ENCODE data around the gene SMPD3. TPM values are rescaled to one million over a fixed set of nuclear protein-coding genes. Genes with fewer than 3 reads are reported as not detected.

Gene SMPD3
- total RNA-seq, 2 experiments from 2014 or later, result 0.89 to 1.1 TPM

DNA sequence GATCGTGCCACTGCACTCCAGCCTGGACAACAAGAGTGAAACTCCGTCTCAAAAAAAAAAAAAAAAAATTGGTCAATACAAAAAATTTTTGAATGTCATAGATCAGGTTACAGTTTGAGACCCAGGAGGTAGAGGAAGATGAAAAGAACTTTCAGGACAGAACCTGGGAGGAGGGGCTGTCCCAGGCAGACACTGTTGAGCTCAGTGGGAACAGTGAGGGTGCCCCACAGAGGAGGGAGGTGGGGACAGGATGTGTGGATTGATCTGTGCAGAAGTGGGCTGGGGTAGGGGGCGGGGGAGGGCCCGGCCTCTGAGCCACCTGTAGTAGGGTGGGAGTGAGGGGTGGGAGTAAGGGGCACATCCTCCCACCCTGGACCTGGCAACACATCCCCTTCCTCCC is 79.1 kb downstream of the SMPD3 start:
- peaks cover 61% of the 10 kb centered on the region for H3K4me1 ChIP-seq (ENCODE audit: insufficient read depth, low read length)
- Mint-ChIP-seq H3K27ac (no peak overlapping the region), H3K9me3 (no peaks in the 10 kb centered on the region), H3K36me3 (ENCODE audit: low read depth) (no peaks in the 10 kb centered on the region), H3K4me1 (ENCODE audit: low read depth) (peaks cover 58% of the 10 kb centered on the region), H3K27me3 (no peaks in the 10 kb centered on the region), H3K4me3 (peak overlapping the region; percentile 38)
- H3K9me3 ChIP-seq (ENCODE audit: control insufficient read depth in 1 of 2, insufficient read depth in 1 of 2, low read length in 2 of 2), result no peaks in the 10 kb centered on the region
- intact Hi-C loops (cut with DNase I, micrococcal nuclease), result loop anchor here in 1 of 2 experiments (5.0 kb wide), 1 partner anchor 43 kb away; no protein-coding TSS in a partner anchor
- no peak for DNase-seq
- H3K4me3 ChIP-seq (ENCODE audit: low read length), result no peak overlapping the region
- H3K27ac ChIP-seq (ENCODE audit: low read depth in 1 of 2, low read length in 2 of 2), result no peak overlapping the region
- POLR2A ChIA-PET, result interaction anchor here (1.1 kb wide), 1 partner anchor 14 kb away, joined by 3 read pairs; no protein-coding TSS in a partner anchor
- TF ChIP-seq, protein P1, sequence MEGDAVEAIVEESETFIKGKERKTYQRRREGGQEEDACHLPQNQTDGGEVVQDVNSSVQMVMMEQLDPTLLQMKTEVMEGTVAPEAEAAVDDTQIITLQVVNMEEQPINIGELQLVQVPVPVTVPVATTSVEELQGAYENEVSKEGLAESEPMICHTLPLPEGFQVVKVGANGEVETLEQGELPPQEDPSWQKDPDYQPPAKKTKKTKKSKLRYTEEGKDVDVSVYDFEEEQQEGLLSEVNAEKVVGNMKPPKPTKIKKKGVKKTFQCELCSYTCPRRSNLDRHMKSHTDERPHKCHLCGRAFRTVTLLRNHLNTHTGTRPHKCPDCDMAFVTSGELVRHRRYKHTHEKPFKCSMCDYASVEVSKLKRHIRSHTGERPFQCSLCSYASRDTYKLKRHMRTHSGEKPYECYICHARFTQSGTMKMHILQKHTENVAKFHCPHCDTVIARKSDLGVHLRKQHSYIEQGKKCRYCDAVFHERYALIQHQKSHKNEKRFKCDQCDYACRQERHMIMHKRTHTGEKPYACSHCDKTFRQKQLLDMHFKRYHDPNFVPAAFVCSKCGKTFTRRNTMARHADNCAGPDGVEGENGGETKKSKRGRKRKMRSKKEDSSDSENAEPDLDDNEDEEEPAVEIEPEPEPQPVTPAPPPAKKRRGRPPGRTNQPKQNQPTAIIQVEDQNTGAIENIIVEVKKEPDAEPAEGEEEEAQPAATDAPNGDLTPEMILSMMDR (IDR thresholded peaks at IDR 0.05), result no peak
- CTCF ChIA-PET, result interaction anchor here (0.9 kb wide), 1 partner anchor 141 kb away, joined by 3 read pairs; no protein-coding TSS in a partner anchor
- no peaks in the 10 kb centered on the region for H3K36me3 ChIP-seq (ENCODE audit: insufficient read depth, low read length)
- H3K27me3 ChIP-seq (ENCODE audit: control insufficient read depth in 1 of 2, insufficient read depth in 2 of 2, low read length in 2 of 2), result peaks cover 0 to 4% of the 10 kb centered on the region in 2 experiments
- ATAC-seq (ENCODE audit: poor library complexity), result peak; percentile 14

DNA sequence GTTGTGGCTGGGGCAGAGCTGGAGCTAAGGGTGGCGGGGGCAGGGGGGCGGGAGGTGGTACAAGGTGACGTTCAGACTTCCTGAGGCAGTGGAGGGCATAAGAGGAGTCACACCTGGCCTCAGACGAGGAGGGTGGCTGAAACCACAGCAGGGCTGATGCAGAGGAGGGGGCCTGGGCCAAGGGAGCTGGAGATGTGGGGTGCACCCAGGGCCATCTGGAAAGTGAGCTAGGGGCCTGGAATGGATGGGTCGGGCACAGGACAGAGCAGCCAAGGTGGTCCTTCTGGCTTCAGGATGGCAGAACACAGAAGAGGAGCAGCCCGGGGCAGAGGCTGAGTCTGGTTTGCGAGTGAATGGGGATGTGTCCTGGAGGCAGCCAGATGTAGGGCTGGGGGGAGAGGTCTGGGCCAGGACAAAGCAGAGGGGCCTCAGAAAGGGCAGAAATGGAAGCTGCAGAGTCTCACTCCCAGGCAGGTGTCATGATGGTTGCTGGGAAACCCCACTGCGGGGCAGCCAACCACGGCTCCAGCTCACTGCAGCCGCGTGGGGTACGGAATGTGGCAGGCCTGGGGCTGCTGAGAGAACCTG is 79.9 kb downstream of the SMPD3 start:
- Mint-ChIP-seq H3K9me3 (no peaks in the 10 kb centered on the region), H3K27me3 (no peaks in the 10 kb centered on the region), H3K4me3 (peak overlapping the region; percentile 76), H3K36me3 (ENCODE audit: low read depth) (no peaks in the 10 kb centered on the region), H3K4me1 (ENCODE audit: low read depth) (peaks cover 58% of the 10 kb centered on the region), H3K27ac (peak overlapping the region; percentile 32)
- H3K4me3 ChIP-seq (ENCODE audit: low read length), result no peak overlapping the region
- TF ChIP-seq, protein P1 (IDR thresholded peaks at IDR 0.05), result no peak
- ChIA-PET CTCF (interaction anchor here (0.9 kb wide), 1 partner anchor 142 kb away, joined by 3 read pairs; no protein-coding TSS in a partner anchor), POLR2A (interaction anchor here (1.1 kb wide), 1 partner anchor 13 kb away, joined by 3 read pairs; no protein-coding TSS in a partner anchor)
- H3K27me3 ChIP-seq (ENCODE audit: control insufficient read depth in 1 of 2, insufficient read depth in 2 of 2, low read length in 2 of 2), result peaks cover 0 to 4% of the 10 kb centered on the region in 2 experiments
- intact Hi-C loops (cut with DNase I, micrococcal nuclease), result loop anchor here in 1 of 2 experiments (5.0 kb wide), 1 partner anchor 44 kb away; no protein-coding TSS in a partner anchor
- DNase-seq (peak in 3 of 14 experiments; percentile 11 to 45 (median 40)), ATAC-seq (ENCODE audit: poor library complexity) (no peak)
- no peaks in the 10 kb centered on the region for H3K9me3 ChIP-seq (ENCODE audit: control insufficient read depth in 1 of 2, insufficient read depth in 1 of 2, low read length in 2 of 2)
- H3K4me1 ChIP-seq (ENCODE audit: insufficient read depth, low read length), result peaks cover 63% of the 10 kb centered on the region
- no peaks in the 10 kb centered on the region for H3K36me3 ChIP-seq (ENCODE audit: insufficient read depth, low read length)
- no peak overlapping the region for H3K27ac ChIP-seq (ENCODE audit: low read depth in 1 of 2, low read length in 2 of 2)

DNA sequence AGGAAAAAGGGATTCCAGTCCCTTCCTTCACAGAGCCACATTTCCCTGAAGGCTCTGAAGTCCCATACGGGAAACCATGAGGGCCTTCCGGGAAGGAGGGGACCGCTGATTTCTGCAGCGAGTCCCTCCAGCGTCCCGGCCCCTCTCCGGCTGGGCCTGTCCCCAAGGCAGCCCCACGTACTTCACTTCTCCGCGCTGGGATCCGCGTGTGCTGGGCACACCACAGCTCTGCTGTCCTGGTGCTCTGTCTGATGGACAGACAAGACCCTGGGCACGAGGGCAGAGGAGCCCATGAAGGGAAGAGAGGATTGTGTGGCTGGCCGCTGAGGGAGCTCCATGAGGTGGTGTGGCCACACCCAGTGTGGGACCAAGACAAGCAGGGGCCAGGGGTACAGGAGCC is 80.4 kb downstream of the SMPD3 start:
- H3K27ac Mint-ChIP-seq, result no peak overlapping the region
- Histone ChIP-seq H3K4me1 (ENCODE audit: insufficient read depth, low read length) (peaks cover 63% of the 10 kb centered on the region), H3K27me3 (ENCODE audit: control insufficient read depth in 1 of 2, insufficient read depth in 2 of 2, low read length in 2 of 2) (peaks cover 0 to 4% of the 10 kb centered on the region in 2 experiments), H3K4me3 (ENCODE audit: low read length) (no peak overlapping the region), H3K36me3 (ENCODE audit: insufficient read depth, low read length) (no peaks in the 10 kb centered on the region), H3K27ac (ENCODE audit: low read depth in 1 of 2, low read length in 2 of 2) (no peak overlapping the region), H3K9me3 (ENCODE audit: control insufficient read depth in 1 of 2, insufficient read depth in 1 of 2, low read length in 2 of 2) (no peaks in the 10 kb centered on the region)
- no peak for ATAC-seq (ENCODE audit: poor library complexity)
- ChIA-PET POLR2A (interaction anchor here (1.1 kb wide), 1 partner anchor 13 kb away, joined by 3 read pairs; no protein-coding TSS in a partner anchor), CTCF (no interaction called here)
- no peak overlapping the region for H3K4me3 Mint-ChIP-seq
- H3K9me3 Mint-ChIP-seq, result no peaks in the 10 kb centered on the region
- peaks cover 58% of the 10 kb centered on the region for H3K4me1 Mint-ChIP-seq (ENCODE audit: low read depth)
- no peak for DNase-seq
- TF ChIP-seq, protein P1 (IDR thresholded peaks at IDR 0.05), result no peak
- H3K27me3 Mint-ChIP-seq, result no peaks in the 10 kb centered on the region
- H3K36me3 Mint-ChIP-seq (ENCODE audit: low read depth), result no peaks in the 10 kb centered on the region
- intact Hi-C loops (cut with DNase I, micrococcal nuclease), result loop anchor here in 1 of 2 experiments (5.0 kb wide), 1 partner anchor 44 kb away; no protein-coding TSS in a partner anchor
